OCI-M2 (cell line): ENCODE data around the gene OSTC.
A peak's percentile ranks its signal among the peaks of the same experiment; 100 is the strongest.

Experiments
- DNase-seq: peaks from one replicate; lab custom pipeline; 2025; ENCODE audit not compliant: unreplicated experiment; lab: John Stamatoyannopoulos, UW

OSTC gene

DNA sequence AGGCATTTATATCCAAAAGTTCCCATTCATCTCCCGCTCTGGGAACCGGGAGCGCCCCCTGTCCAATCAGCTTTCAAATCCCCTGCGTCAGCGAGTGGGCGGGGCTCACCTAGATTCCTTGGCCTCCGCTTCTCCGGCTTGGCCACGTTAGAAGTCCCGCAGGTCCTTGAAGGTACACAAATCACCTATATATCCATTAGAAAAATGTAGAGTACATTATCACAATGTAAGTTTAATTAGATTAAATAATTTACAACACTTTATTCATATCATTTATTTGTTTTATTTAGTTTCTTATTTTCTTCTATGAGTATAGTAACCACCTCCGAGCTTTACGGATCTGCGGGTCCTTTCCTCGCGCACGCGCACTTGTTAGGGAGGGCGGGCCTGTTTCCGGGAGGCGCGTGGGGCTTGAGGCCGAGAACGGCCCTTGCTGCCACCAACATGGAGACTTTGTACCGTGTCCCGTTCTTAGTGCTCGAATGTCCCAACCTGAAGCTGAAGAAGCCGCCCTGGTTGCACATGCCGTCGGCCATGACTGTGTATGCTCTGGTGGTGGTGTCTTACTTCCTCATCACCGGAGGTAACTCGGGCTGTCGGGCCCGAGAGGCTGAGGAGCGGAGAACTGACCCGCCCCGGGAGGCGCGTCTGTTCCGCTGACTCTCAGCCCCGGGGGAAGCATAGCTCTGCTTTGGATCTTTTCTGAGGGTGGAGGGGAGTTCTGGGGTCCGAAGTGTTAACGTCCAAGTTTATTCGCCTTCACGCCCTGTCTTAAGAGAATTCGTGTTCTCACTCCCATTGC lies at the start of gene OSTC:
Gene OSTC, plus strand, starts transcription at position 388 of the 802 bp plus-strand sequence. Its CDS starts 57 bp downstream, at position 445.
- peak; percentile 62 for DNase-seq

DNA sequence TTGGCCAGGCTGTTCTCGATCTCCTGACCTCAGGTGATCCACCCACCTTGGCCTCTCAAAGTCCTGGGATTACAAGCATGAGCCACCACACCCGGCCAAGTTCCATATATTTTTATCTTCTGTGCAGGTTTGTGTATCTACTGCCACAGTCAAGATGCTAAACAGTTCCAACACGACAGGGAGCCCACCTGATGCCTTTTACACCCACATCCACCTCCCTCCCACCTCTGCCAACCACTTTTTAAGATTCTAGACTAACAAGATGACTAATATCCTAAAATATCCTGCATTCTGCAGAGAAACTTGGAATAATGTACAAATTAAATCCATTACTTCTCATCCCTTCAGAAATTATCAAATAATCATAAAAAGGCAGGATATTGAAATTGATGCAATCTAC lies 49.3 kb upstream of the OSTC start:
- no peak for DNase-seq

DNA sequence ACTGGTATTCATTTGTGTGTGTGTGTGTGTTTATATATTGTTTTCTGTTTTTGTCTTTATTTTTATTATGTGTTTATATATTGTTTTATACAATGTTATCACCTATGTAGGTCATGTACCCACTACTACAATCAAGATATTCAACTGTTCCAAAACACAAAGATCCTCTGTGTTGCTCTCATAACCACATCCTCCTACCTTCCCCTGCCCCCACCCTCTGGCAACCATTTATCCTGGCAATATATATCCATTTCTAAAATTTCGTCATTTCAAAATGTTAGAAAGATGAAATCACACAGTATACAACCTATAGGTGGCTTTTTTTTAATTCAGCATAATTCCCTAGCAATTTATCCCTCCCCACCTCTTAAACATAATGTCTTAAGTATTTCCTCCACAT lies 48.9 kb upstream of the OSTC start:
- DNase-seq, result no peak

DNA sequence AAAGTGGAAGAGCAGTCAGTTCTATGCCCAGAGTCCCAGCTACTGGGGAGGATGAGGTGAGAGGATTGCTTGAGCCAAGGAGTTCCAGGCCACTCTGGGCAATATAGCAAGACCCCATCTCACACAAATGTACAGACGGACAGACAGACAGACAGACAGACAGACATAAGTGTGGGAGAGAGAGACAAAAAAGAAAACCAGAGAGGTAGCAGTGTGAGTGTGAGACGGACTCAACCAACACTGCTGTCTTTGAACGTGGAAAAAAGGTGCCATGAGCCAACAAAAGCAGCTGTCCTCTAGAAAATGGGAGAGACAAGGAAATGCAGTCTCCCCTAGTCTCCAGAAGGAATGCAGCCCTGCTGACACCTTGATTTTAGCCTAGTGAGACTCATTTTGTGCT lies 48.2 kb upstream of the OSTC start:
- no peak for DNase-seq

DNA sequence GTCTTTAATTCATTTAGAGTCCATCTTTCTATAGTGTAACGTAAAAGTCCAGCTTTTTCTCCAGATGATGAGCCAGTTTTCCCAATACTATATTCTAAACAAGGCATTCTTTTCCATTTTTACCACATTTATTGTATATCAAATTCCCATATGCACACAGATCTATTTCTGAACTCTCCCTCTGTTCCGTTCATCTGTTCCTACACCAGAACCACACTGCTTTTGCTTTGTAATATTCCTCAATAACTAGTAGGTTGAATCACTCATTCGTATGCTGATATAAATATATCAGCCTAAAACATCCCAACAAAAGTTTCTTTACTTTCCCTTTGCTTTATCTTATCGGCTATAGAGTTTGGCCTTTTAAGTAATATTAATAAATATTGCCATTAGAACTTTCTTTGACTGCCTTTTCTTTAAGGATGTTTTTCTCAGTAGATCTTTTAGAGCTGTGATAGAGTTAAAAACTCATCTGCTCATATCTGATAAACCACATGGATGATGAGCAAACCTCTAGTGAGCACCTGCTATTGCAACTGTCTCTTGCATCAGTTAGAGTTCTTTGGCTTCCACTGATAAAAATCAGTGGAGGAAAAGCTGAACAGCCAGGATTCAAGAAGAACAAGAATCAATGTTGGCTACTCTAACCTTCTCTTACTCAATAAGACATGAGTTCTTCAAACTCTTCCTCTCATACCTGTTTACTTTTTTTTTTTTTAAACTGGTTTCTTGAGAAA lies 43.2 kb upstream of the OSTC start:
- DNase-seq, result no peak

DNA sequence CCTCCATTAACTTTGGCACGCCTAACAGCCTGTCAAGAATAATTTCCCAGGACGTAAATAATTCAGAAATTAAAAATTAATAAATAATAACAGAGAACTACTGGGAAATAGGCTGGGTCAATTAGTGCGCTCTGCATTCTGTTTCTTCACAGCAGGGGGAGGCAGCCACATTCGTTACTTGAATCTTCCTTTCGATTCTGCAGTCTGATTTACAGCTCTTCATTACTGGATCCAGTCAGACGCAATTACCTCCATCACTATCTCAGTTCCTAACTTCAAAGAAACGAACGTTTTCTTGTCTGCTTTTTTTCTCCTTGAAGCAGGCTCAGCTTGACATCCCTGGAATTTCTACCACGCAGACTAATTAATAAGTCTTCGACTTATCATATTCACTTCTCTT lies 39.0 kb upstream of the OSTC start:
- no peak for DNase-seq

DNA sequence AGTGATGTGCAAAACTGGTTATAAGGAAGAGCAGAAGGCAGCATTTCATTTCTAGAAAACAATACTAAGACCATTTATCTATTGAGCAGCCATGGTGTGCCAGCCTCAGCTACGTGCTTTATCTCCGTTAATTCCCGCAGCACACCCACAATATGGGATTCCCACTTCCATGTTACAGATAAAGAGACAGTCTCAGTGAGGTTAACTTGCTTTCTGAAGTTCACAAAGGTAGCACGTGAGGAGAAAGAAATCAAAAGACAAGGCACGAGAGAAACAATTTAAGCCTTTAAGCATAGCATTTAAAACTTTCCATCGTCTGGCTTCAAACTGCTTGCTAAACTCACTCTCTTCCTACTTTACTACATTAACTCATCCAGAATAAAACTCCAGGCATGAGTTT lies 38.0 kb upstream of the OSTC start:
- no peak for DNase-seq

DNA sequence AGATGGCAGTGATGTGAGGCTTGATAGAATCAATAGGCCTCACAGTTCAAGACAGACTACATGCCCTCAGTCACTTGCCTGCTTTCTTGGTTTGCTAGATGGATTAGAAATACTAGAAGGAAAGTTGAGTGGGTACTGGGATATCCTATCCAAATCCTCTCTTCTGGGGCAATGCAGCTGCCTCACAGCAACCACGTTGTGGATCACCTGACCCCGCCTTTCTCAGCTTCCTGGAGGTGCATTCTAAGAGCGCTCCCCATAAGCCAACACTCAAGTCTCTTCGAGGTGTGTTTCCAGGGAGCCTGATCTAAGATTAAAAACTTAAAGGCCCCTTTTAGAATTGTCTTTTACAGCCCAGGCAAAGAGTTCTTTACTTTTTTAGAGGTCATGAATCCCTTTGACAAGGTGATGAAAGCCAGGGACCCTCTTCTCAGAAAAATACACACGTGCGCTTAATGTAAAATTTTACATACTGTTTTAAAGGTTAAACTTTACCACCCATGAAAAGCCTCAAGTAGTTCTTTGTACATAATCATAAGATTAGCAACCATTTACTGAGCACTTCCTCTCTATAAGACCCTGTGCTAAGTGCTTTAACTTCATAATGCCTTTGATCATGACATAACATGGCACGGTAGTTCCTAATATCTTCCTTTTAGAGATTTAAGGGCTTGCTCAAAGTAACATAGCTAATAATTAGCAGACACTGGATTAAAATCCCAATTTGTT lies 30.9 kb upstream of the OSTC start:
- no peak for DNase-seq

DNA sequence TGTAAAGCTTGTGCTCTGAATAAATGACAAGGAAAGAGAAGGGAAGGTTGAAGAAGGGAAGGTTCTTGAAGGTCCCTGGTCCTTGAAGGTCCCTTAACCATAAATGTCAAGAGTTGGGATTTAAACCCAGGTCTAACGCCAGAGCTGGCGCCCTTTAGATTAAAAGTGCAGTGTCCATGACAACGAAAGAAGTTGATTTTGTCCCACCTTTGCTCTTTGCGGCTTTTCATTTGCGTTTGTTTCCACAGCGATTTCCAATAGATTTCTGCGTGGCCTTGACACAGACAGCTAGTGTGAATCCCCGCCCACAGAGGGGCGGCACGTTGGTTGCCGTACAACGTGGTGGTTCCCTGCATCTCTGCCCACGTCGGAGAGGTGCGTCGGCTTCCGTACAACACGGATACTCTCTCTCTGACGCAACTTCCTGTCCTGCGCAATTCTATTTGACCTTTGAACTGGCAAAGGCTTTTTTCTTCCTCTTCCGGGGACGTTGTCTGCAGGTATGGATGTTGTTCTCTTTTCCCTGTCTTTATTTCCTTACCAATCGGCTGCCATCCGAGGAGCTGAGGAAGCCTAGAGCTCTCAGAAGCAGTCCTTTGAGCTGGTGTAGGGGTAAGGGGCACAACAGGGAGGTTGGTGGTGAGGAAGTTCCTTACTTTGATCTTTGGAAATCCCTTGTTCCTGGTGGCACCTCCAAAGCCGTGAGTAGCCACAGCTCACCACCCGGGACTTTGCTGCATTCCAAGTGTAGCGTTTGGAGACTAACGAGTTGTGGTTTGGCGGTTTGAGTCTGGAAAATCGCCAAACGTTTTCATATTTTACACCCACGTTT lies 30.1 kb upstream of the OSTC start, which contains the start of gene RPL34:
Gene RPL34, plus strand, starts transcription at position 476 of the 832 bp plus-strand sequence. CDS start 1,384 bp downstream, outside the sequence.
- peak; percentile 86 for DNase-seq

DNA sequence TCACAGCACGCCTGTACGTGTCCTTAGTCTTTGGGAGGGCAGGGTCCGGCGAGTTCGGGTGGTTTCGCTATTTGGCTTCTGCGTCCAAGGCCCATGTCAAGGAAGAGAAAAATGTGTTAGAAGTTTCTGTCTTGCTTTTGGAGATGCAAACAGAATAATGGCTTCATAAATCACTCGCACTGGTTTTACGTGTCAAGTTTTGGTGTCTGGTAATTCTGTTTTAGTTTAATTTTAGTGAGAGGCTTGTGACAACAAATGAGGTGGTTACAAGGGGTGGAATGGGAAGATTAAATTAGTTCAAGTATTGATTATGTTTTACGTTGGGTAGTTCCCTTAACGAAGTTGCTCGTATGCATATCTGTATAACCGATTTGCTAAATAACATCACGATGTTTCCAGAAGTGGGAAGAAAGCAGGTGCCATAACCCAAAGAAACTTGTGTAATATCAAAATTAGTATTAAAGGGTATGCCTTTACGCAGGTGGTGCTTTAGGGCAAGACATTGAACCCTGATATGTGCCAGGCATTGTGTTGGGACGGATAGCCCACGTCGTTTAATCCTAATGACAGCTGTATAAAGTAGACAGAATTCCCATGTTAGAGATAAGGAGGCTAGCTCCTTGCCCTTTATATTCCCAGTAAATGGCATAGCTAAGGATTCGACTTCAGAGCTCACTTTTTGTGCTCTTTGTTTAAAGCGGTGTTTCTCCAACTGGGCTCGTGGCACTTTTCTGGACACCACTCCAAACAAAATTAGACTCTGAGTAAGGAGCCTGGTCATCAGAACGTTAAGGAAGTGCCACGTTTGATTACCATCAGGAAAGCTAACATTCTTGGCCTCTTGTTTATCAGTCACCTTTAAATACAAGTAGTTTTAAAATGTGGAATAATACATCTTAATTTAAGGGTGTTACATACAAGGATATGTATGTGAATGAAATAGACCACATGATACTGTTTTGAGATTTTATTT lies 29.2 kb upstream of the OSTC start:
- no peak for DNase-seq

DNA sequence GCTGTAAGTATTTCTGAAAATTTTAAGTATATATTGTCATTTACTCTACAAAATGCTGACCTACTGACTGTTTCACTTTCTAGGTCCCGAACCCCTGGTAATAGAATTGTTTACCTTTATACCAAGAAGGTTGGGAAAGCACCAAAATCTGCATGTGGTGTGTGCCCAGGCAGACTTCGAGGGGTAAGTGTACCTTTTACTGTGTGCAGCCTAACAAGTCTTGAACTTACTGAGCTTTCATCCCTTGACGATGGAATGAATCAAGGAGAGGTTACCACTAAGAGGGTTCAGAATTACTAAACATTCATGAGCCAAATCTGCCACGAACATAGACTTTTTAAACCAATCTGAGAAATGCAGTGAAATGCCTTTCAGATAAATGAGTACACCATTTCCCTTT lies 28.4 kb upstream of the OSTC start:
- DNase-seq, result no peak

DNA sequence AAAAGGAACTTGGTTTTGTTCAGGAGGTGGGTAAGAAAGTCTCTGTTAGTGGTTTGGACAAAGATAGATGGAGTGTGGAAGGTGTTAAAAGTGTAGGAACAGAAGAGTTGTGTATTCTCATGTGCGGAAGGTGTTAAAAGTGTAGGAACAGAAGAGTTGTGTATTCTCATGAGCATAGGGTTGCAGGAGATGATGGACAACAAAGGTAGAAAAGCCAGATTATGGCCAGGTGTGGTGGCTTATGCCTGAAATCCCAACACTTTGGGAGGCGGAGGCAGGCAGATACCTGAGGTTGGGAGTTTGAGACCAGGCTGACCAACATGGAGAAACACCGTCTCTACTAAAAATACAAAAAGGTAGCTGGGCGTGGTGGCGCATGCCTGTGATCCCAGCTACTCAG lies 27.6 kb upstream of the OSTC start:
- no peak for DNase-seq

DNA sequence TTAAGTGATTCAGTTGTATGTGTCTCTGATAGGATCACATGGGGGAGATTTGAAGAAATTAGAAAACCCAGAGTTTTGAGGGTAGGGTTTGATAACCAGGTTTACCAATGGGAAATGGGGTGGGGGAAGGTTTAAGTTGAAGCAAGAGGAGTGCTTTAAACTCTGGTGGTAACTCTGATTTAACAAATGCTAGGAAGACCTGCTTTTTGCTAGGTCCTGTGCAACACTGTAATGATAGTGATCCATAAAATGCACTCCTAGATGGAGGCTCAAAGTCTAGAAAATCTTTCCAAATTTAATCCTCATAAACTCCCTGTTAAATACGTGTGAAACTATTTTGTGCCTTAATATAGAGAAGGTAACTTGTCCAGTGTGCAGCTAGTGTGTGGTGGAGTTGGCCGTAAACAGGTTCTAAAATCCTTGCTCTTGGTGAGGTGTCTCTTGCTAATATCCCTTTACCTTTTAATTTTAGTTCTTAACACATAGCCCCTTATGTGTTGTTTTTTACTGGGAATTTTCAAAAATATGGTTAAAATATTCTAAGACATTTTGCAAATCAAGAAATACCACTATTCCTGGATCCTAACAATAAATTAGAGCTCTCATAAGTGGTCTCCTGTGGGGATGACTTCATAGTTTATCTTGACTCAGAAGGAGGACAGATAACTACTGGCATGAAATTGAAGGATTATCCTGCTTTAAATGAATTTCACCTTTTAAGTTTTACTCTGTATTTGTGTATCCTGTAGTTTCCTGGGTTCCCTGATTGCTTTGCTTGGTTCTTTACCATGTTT lies 25.9 kb upstream of the OSTC start:
- DNase-seq, result no peak

DNA sequence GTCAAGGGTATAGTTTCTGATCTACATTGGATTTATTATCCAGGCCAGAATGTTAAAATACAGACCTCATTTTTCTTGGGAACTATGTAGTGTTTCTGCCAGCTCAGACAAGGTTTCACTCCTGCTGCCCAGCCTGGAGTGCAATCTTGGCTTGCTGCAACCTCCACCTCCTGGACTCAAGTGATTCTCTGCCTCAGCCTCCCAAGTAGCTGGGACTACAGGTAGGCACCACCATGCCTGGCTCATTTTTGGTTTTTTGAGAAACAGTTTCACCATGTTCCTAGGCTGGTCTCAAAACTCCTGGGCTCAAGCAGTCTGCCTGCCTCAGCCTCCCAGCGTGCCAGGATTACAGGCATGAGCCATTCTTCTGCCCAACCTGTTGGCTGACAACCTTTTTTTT lies 24.3 kb upstream of the OSTC start:
- no peak for DNase-seq

DNA sequence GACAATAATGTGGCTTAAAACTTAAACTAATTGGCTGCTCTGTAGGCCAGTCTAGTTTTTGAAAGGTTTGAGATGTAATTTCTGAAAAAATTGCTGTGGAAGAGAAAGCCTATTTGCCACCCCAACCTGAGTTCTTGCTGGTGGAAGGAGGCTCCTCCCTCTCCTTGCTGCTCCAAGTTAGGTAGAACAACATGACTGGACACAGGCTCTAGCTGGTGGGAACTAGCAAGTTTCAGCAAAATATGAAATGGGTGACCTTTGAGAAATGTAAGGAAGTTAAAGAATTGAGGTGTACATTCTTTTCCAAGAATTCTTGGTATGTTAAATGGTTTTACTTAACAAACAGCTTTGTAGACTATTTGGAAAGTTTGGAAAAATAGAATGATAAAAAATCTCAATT lies 22.0 kb upstream of the OSTC start:
- no peak for DNase-seq

DNA sequence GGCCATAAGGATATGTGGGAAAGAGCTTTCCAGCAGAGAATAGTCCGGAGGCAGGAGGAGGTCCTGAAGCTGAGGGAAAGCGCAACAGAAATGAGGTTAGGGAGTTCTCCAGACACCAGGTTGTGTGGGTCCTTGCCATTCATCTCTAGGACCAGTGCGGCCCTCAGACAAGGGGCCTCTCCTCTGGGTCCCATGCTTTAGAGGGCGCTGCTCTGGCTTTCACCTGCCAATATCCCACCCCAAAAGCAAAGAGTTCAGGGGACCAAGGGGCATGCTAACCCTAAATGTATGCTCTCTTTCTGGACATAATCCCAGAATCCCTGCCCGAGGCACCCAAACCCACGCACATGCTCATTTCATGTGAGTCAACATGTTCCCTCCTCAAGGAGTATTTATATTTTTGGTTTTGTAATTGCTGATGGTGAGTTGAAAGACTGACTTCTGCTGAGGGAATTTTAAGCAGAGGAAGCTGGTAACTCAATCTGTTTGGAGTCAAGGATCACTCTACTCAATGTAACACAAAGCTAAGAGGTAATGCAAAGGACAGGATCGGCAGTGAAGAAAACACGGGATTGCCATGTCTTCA lies 15.2 kb upstream of the OSTC start:
- DNase-seq, result no peak

DNA sequence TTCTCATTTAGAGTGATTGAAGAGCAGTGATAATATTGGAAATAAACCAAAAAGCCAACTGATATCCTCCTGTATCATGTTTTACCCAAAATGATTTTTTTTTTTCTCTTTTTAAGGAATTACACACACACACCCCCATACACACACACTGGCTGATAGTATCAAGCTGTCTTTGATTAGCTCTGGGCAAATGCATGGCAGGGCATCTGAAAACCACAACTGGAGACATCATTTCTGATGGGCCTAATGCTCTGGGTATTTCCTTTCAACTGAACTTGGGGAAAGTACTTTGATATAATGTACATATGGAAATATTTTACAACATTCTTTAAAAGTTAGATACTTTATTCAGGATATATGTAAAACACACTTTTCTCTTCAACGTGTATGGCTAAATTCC lies 14.2 kb upstream of the OSTC start:
- DNase-seq, result no peak

DNA sequence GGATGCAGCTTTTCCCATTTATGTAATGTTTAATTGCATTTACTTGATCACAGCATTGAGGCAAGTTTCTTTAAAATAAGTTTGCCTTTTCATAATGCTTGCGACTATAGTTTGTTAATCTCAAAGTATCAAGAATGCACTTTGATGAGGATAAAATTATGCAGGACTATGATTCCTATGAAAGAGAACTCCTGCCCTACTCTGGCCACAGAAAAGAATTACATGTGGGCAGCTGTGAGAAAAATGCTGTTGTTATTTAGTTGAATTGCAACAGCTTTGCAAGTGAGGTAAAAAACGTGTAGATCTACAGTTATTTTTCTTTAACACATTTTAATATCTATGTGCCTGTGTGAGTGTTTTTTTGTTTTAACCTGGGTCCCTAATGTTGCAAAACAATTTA lies 12.5 kb upstream of the OSTC start:
- no peak for DNase-seq

DNA sequence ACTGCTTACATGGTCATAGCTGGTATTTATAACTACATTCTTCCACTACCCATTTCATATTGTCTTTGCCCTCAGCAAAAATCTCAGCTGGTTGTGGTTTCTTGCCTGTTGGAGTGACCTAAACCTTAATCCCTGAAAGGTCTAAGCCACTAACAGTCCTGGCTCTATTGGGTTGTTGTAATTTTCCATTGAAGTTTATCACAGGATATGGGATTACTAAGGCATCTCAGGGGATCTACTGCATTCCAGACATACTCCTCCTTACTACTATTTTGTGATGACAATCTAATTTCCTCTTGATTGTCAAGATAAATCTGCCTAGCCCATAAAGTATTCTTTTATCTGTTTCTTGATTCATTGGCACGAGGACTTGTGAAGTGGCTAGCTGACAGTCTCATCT lies 6.2 kb upstream of the OSTC start:
- DNase-seq, result no peak
